ENCODE data around the gene TACC3. TPM values are rescaled to one million over a fixed set of nuclear protein-coding genes. Genes with fewer than 3 reads are reported as not detected.
A peak's percentile ranks its signal among the peaks of the same experiment; 100 is the strongest.

Gene TACC3
- total RNA-seq, 1 experiment from 2014 or later = 32.0 TPM

DNA sequence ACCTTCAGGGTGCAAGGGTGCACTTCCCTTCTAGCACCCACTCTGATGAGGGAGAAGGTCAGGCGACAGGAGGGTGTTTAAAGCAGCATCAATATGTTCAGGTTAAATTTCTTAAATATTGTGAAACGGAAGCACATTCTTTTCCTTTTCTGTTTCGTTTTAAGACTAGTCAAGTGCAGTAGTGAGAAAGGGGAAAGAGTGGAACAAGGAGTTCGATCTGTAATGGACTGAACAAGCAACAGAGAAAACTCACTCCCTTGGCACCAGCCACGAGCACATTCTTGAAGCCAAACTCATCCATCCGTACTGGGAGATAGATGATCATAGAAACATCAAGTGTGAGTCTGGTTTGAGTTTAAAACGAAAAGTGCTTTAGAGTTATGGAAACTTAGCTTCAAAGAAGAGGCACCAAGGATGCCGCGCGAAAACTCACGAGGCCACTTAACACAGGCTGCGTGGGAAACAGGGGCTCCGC is 38.0 kb upstream of the TACC3 start:
- H3K4me3 ChIP-seq (ENCODE audit: low read length) = peak overlapping the region; percentile 69
- no peaks in the 10 kb centered on the region for H3K9me2 ChIP-seq (replicated peaks; ENCODE audit: low read length)
- TSS peak; percentile 58 for BruUV-seq (replicated peaks)
- peak overlapping the region; percentile 37; the same call in 1 of the 2 replicates for H3K9ac ChIP-seq (ENCODE audit: low read length)
- H2AFZ ChIP-seq (ENCODE audit: low read length) = peak overlapping the region; percentile 58
- H3K27me3 ChIP-seq (ENCODE audit: low read length) = no peaks in the 10 kb centered on the region
- peaks cover 5% of the 10 kb centered on the region; the same call in 1 of the 2 replicates for H3K4me1 ChIP-seq (ENCODE audit: insufficient read depth, low read length)
- peak; percentile 6 for ATAC-seq
- intact Hi-C loops (cut with micrococcal nuclease) = no loop called here
- H3K4me2 ChIP-seq (ENCODE audit: low read length) = peak overlapping the region; percentile 85
- CTCF ChIA-PET = no interaction called here
- H3K36me3 ChIP-seq (ENCODE audit: low read depth, low read length) = no peaks in the 10 kb centered on the region
- H4K20me1 ChIP-seq (ENCODE audit: low read length) = no peaks in the 10 kb centered on the region
- H3K79me2 ChIP-seq (ENCODE audit: low read length) = no peaks in the 10 kb centered on the region
- H3K9me3 ChIP-seq (ENCODE audit: low read length) = no peaks in the 10 kb centered on the region
- TF ChIP-seq EZH2 (IDR thresholded peaks at IDR 0.05; ENCODE audit: low read length, unreplicated experiment) (no peak), EZH2phosphoT487 (IDR thresholded peaks at IDR 0.05; ENCODE audit: borderline replicate concordance, low read length) (no peak)
- TF ChIP-seq, protein P1, sequence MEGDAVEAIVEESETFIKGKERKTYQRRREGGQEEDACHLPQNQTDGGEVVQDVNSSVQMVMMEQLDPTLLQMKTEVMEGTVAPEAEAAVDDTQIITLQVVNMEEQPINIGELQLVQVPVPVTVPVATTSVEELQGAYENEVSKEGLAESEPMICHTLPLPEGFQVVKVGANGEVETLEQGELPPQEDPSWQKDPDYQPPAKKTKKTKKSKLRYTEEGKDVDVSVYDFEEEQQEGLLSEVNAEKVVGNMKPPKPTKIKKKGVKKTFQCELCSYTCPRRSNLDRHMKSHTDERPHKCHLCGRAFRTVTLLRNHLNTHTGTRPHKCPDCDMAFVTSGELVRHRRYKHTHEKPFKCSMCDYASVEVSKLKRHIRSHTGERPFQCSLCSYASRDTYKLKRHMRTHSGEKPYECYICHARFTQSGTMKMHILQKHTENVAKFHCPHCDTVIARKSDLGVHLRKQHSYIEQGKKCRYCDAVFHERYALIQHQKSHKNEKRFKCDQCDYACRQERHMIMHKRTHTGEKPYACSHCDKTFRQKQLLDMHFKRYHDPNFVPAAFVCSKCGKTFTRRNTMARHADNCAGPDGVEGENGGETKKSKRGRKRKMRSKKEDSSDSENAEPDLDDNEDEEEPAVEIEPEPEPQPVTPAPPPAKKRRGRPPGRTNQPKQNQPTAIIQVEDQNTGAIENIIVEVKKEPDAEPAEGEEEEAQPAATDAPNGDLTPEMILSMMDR (conservative IDR thresholded peaks at IDR 0.05; ENCODE audit: low read depth, low read length) = no peak
- DNase-seq = peak; percentile 60
- POLR2A ChIA-PET (ENCODE audit: unreplicated experiment) = interaction anchor here (0.6 kb wide), 1 partner anchor 38 kb away, joined by 3 read pairs; the partner anchor contains the start of genes TACC3 and TMEM129
- no peak overlapping the region for H3K27ac ChIP-seq (ENCODE audit: low read length)
- no peaks in the 10 kb centered on the region for H3F3A ChIP-seq (ENCODE audit: low read length, unreplicated experiment)

DNA sequence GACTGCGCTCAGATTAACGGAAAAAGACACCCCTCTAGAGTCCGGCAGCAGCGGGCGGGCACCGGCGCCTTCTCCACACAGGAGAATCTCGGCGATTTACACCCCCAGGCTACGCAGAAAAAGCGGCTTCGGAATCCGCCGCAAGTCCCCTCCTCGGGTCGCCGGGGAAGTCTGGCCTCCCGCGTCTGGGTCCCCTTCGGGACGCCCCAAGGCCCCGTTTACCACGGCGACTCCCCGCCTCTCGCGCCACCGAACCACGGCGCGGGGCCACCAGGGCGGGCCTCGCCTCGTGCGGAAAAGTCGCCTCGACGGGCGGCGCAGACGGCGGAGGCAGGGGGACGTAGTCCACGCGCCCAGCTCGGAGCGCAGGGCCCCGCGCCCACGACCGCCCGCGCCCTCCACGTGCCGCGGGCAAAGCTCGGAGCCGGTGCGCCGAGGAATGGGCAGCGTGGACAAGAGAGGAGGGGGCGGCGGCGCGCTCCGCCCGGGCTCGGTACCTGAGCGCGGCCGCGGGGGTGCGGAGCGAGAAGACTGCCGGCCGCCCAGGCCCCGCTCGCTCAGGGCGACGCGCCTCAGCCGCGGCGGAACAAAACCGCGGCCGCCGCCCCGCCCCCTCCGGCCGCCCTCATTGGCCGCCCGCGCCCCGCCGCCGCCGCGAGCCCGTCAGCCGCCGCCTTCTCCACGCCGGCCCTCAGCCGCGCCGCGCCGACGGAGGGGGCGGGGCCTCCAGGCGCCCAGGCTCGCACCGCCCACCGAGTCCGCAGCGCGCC is 37.4 kb upstream of the TACC3 start, which contains the start of gene FAM53A:
Gene FAM53A (minus strand): TSS at position 578 of the 770 bp plus-strand sequence. CDS start 15,572 bp downstream, outside the sequence.
- no peaks in the 10 kb centered on the region for H3K27me3 ChIP-seq (ENCODE audit: low read length)
- no peaks in the 10 kb centered on the region for H3K36me3 ChIP-seq (ENCODE audit: low read depth, low read length)
- CTCF ChIA-PET = no interaction called here
- POLR2A ChIA-PET (ENCODE audit: unreplicated experiment) = no interaction called here
- BruUV-seq (replicated peaks) = no TSS peak
- H4K20me1 ChIP-seq (ENCODE audit: low read length) = no peaks in the 10 kb centered on the region
- H3K27ac ChIP-seq (ENCODE audit: low read length) = no peak within 1 kb of the TSS
- DNase-seq (peak; percentile 85), ATAC-seq (peak; percentile 90)
- no peaks in the 10 kb centered on the region for H3K9me3 ChIP-seq (ENCODE audit: low read length)
- intact Hi-C loops (cut with micrococcal nuclease) = no loop called here
- peak within 1 kb of the TSS; percentile 47 for H3K9ac ChIP-seq (ENCODE audit: low read length)
- TF ChIP-seq EZH2 (IDR thresholded peaks at IDR 0.05; ENCODE audit: low read length, unreplicated experiment) = no peak
- TF ChIP-seq EZH2phosphoT487 (IDR thresholded peaks at IDR 0.05; ENCODE audit: borderline replicate concordance, low read length) = no peak
- TF ChIP-seq, protein P1 (conservative IDR thresholded peaks at IDR 0.05; ENCODE audit: low read depth, low read length) = no peak
- H3K4me3 ChIP-seq (ENCODE audit: low read length) = peak within 1 kb of the TSS; percentile 70
- no peaks in the 10 kb centered on the region for H3K79me2 ChIP-seq (ENCODE audit: low read length)
- H3K4me2 ChIP-seq (ENCODE audit: low read length) = peak within 1 kb of the TSS; percentile 90
- peak within 1 kb of the TSS; percentile 64 for H2AFZ ChIP-seq (ENCODE audit: low read length)
- no peaks in the 10 kb centered on the region for H3F3A ChIP-seq (ENCODE audit: low read length, unreplicated experiment)
- peaks cover 5% of the 10 kb centered on the region; the same call in 1 of the 2 replicates for H3K4me1 ChIP-seq (ENCODE audit: insufficient read depth, low read length)
- H3K9me2 ChIP-seq (replicated peaks; ENCODE audit: low read length) = no peaks in the 10 kb centered on the region

Data from PC-3 (cell line).